NCI-H69 (cell line): ENCODE results near the gene KRTAP4-2.
"Not testable (repeated sequence)": the region's sequence is repeated elsewhere in the genome, so short reads cannot be mapped to it uniquely, and the experiment has no call there.

ENCODE experiments used
- DNase-seq: peaks from one replicate; lab custom pipeline; 2025; lab: John Stamatoyannopoulos, UW

Gene KRTAP4-2

GRCh38 chr17:41160648-41161047, 17.4 kb downstream of the KRTAP4-2 start, which contains the start of gene KRTAP4-4:
Gene KRTAP4-4, minus strand, starts transcription at chr17:41160748. Its CDS starts 57 bp downstream, at chr17:41160691.
- DNase-seq = no peak

- DNase-seq = not testable (repeated sequence)
These were observed 17.8 kb downstream of the KRTAP4-2 start for GRCh38 chr17:41160190-41160589.

- DNase-seq = no peak
These were observed 24.2 kb downstream of the KRTAP4-2 start for GRCh38 chr17:41153856-41154255.

DNA sequence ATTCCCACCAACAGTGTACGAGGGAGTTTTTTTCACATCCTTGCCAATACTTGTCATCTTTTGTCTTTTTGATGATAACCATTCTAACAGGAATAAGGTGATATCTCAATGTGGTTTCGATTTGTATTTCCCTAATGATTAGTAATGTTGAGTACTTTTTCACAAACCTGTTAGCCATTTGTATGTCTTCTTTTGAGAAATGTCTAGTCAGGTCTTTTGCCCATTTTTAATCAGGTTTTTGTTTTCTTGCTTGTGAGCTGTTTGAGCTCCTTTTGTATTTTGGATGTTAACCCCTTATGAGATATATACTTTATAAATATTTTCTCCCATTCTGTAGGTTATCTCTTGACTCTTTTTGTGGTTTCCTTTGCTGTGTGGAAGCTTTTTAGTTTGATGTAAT, 26.5 kb downstream of the KRTAP4-2 start:
- DNase-seq = no peak

GRCh38 chr17:41150026-41150425, 28.0 kb downstream of the KRTAP4-2 start:
- no peak for DNase-seq

GRCh38 chr17:41149652-41149985, 28.4 kb downstream of the KRTAP4-2 start, which contains the start of gene KRTAP4-5:
Gene KRTAP4-5, minus strand, starts transcription at chr17:41149825. Its CDS starts 58 bp downstream, at chr17:41149767.
- no peak for DNase-seq

GRCh38 chr17:41148971-41149651, 28.9 kb downstream of the KRTAP4-2 start:
- DNase-seq = not testable (repeated sequence)

- DNase-seq = no peak
These were observed 30.4 kb downstream of the KRTAP4-2 start for GRCh38 chr17:41147531-41148204.

- DNase-seq = no peak
These were observed 32.8 kb downstream of the KRTAP4-2 start for GRCh38 chr17:41145261-41145660.

DNA sequence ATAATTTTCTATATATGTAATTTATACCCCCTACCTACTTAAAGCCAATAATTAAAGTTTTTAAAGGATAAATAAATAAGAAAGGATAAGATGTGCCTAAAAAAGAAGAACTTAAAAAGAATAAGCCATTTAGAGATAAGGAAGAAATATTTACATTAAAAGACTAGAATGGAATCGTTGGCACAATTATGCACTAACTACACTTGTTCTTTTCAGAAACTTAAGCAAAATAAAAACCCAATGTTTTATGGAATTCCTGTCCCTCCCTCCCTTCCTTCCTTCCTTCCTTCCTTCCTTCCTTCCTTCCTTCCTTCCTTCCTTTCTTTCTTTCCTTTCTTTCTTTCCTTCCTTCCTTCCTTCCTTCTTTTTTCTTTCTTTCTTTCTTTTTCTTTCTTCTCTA, 33.2 kb downstream of the KRTAP4-2 start:
- DNase-seq = no peak

GRCh38 chr17:41141361-41141760, 36.7 kb downstream of the KRTAP4-2 start:
- DNase-seq = no peak

GRCh38 chr17:41140360-41141131, 37.5 kb downstream of the KRTAP4-2 start, which contains the start of gene KRTAP4-6:
Gene KRTAP4-6, minus strand, starts transcription at chr17:41140544. Its CDS starts 57 bp downstream, at chr17:41140487.
- DNase-seq = no peak

- not testable (repeated sequence) for DNase-seq
These were observed 38.2 kb downstream of the KRTAP4-2 start for GRCh38 chr17:41139865-41140264.

DNA sequence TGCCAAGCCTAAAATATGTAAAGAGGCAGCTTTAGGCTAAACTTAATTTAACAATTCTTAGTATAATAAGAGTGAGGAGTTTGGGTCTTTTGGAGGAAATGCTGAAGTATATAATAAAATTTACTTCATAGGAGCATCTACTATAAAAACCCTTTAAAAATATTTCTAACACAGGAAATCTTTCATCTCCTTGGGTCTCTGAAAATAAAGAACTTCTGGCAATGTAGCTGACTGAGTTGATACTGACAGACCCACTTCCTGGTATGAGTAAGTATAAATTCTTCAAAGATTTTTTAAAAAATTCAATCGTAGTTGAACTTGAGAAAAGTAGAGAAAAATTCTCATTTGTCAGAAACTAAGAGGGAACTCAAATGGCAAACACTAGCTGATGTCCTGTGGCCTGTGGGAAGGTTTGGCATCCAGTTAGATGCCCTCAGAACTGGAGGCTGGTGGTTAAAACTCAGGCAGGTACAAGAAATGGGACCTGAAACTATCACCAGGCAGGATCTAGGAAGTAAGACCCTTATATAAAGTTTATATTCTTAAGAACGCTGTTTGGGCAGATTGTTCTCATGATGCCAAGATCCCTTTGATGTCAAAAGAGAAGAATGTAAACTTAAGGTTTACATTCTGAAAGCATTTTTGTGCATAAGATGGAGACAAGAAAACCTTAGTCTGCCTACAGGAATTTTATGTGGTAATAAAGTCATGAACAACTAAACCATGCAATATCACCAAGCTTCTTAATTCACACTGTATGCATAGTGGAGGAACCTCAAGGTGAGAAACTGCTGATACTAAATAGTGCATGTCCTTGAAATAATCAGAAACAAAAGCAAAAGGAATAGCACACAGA, 43.9 kb downstream of the KRTAP4-2 start:
- no peak for DNase-seq

- DNase-seq = no peak
These were observed 46.0 kb downstream of the KRTAP4-2 start for GRCh38 chr17:41131979-41132378.
